Amniotic stem cell (primary cell): ENCODE results near the gene FAAP20.

ENCODE experiments used
- DNase-seq: peaks from one replicate; lab custom pipeline; 2025; lab: John Stamatoyannopoulos, UW

FAAP20 gene

GRCh38 chr1:2194898-2195673, 514 bp upstream of the FAAP20 start:
- DNase-seq = peak; percentile 83

GRCh38 chr1:2193514-2194281, 874 bp downstream of the FAAP20 start:
- DNase-seq = no peak

- DNase-seq = no peak
Measured at GRCh38 chr1:2192031-2192995, 2.3 kb downstream of the FAAP20 start.

GRCh38 chr1:2190491-2190976, 4.0 kb downstream of the FAAP20 start:
- no peak for DNase-seq

- DNase-seq = peak; percentile 87
Measured at GRCh38 chr1:2189459-2190425, 4.8 kb downstream of the FAAP20 start.

GRCh38 chr1:2188336-2188735, 6.2 kb downstream of the FAAP20 start:
- DNase-seq = no peak

- DNase-seq = no peak
Measured at GRCh38 chr1:2187619-2188018, 7.0 kb downstream of the FAAP20 start.

GRCh38 chr1:2186901-2187300, 7.7 kb downstream of the FAAP20 start:
- DNase-seq = no peak

- DNase-seq = no peak
Measured at GRCh38 chr1:2185880-2186855, 8.4 kb downstream of the FAAP20 start.

GRCh38 chr1:2184934-2185333, 9.6 kb downstream of the FAAP20 start:
- DNase-seq = no peak

- DNase-seq = no peak
Measured at GRCh38 chr1:2184531-2184930, 10.0 kb downstream of the FAAP20 start.

- DNase-seq = no peak
Measured at GRCh38 chr1:2183937-2184334, 10.6 kb downstream of the FAAP20 start.

GRCh38 chr1:2182376-2182775, 12.2 kb downstream of the FAAP20 start:
- DNase-seq = no peak

GRCh38 chr1:2181752-2182151, 12.8 kb downstream of the FAAP20 start:
- no peak for DNase-seq

- DNase-seq = no peak
Measured at GRCh38 chr1:2181271-2181670, 13.3 kb downstream of the FAAP20 start.

- no peak for DNase-seq
Measured at GRCh38 chr1:2180297-2181245, 14.0 kb downstream of the FAAP20 start.

- DNase-seq = no peak
Measured at GRCh38 chr1:2179283-2180013, 15.1 kb downstream of the FAAP20 start.

- DNase-seq = no peak
Measured at GRCh38 chr1:2178875-2179274, 15.7 kb downstream of the FAAP20 start.
